ENCODE data around the gene PRSS2. TPM values are rescaled to one million over a fixed set of nuclear protein-coding genes. Genes with fewer than 3 reads are reported as not detected.
"Not testable (repeated sequence)": the region's sequence is repeated elsewhere in the genome, so short reads cannot be mapped to it uniquely, and the experiment has no call there.

Gene PRSS2
- total and polyA plus RNA-seq, 4 donors = 0.21 TPM; not detected in 3

GRCh38 chr7:142767451-142767850, 3.3 kb upstream of the PRSS2 start:
- no peak for DNase-seq (ENCODE audit: low spot score)
- no peak overlapping the region for H3K27ac ChIP-seq (ENCODE audit: low read depth in 1 of 2, low read length in 2 of 2)
- no peaks in the 10 kb centered on the region for H3K36me3 ChIP-seq (ENCODE audit: control insufficient read depth in 4 of 4, insufficient read depth in 3 of 4, low read depth in 1 of 4, low read length in 3 of 4)
- no peaks in the 10 kb centered on the region for H3K4me1 ChIP-seq (ENCODE audit: control insufficient read depth in 4 of 4, insufficient read depth in 4 of 4, low read length in 3 of 4)
- H3K9me3 ChIP-seq (ENCODE audit: control insufficient read depth in 4 of 4, low read length in 3 of 4) = no peaks in the 10 kb centered on the region
- no peak overlapping the region for H3K4me3 ChIP-seq (ENCODE audit: low read depth in 1 of 3, low read length in 3 of 3)
- no peaks in the 10 kb centered on the region for H3K27me3 ChIP-seq (ENCODE audit: control insufficient read depth in 4 of 4, insufficient read depth in 4 of 4, low read length in 3 of 4)
- no peak overlapping the region for H3K9ac ChIP-seq (ENCODE audit: low read depth in 1 of 2, low read length in 2 of 2)
- TF ChIP-seq SP1 (IDR thresholded peaks at IDR 0.05) (no peak), NR2F2 (IDR thresholded peaks at IDR 0.05) (no peak), ATF3 (IDR thresholded peaks at IDR 0.05) (no peak), REST (IDR thresholded peaks at IDR 0.05) (no peak), GABPA (IDR thresholded peaks at IDR 0.05 in 1 of 2, conservative IDR thresholded peaks at IDR 0.05 in 1 of 2) (no peak), FOXA2 (IDR thresholded peaks at IDR 0.05) (no peak), CTCF (IDR thresholded peaks at IDR 0.05; ENCODE audit: low read depth, low read length, missing input control) (no peak), HNF4G (IDR thresholded peaks at IDR 0.05) (no peak), JUND (IDR thresholded peaks at IDR 0.05) (no peak), HNF4A (conservative IDR thresholded peaks at IDR 0.05) (no peak), ZBTB33 (IDR thresholded peaks at IDR 0.05) (no peak), EGR1 (IDR thresholded peaks at IDR 0.05; ENCODE audit: low read depth in 2 of 2) (no peak), RAD21 (IDR thresholded peaks at IDR 0.05) (no peak)
- 72% methylated on average over 3 of the region's 3 CpGs for WGBS

GRCh38 chr7:142767861-142768260, 2.9 kb upstream of the PRSS2 start:
- 62% methylated on average over 1 of the region's 1 CpG for WGBS
- H3K27ac ChIP-seq (ENCODE audit: low read depth in 1 of 2, low read length in 2 of 2) = no peak overlapping the region
- no peak for TF ChIP-seq TAF1 (conservative IDR thresholded peaks at IDR 0.05)
- no peak for TF ChIP-seq EGR1 (IDR thresholded peaks at IDR 0.05; ENCODE audit: low read depth in 2 of 2)
- H3K9ac ChIP-seq (ENCODE audit: low read depth in 1 of 2, low read length in 2 of 2) = no peak overlapping the region
- H3K36me3 ChIP-seq (ENCODE audit: control insufficient read depth in 4 of 4, insufficient read depth in 3 of 4, low read depth in 1 of 4, low read length in 3 of 4) = no peaks in the 10 kb centered on the region
- no peaks in the 10 kb centered on the region for H3K9me3 ChIP-seq (ENCODE audit: control insufficient read depth in 4 of 4, low read length in 3 of 4)
- H3K4me3 ChIP-seq (ENCODE audit: low read depth in 1 of 3, low read length in 3 of 3) = no peak overlapping the region
- no peaks in the 10 kb centered on the region for H3K4me1 ChIP-seq (ENCODE audit: control insufficient read depth in 4 of 4, insufficient read depth in 4 of 4, low read length in 3 of 4)
- no peaks in the 10 kb centered on the region for H3K27me3 ChIP-seq (ENCODE audit: control insufficient read depth in 4 of 4, insufficient read depth in 4 of 4, low read length in 3 of 4)
- DNase-seq (ENCODE audit: low spot score) = no peak

- 65% methylated on average over 3 of the region's 3 CpGs for WGBS
Observed at GRCh38 chr7:142768885-142769284, 1.9 kb upstream of the PRSS2 start.

More at GRCh38 chr7:142768885-142769284, 1.9 kb upstream of the PRSS2 start:
- not testable (repeated sequence) for H3K27me3 ChIP-seq (ENCODE audit: control insufficient read depth in 4 of 4, insufficient read depth in 4 of 4, low read length in 3 of 4); H3K27ac ChIP-seq (ENCODE audit: low read depth in 1 of 2, low read length in 2 of 2); H3K4me3 ChIP-seq (ENCODE audit: low read depth in 1 of 3, low read length in 3 of 3); H3K36me3 ChIP-seq (ENCODE audit: control insufficient read depth in 4 of 4, insufficient read depth in 3 of 4, low read depth in 1 of 4, low read length in 3 of 4); DNase-seq (ENCODE audit: low spot score); H3K9ac ChIP-seq (ENCODE audit: low read depth in 1 of 2, low read length in 2 of 2); H3K4me1 ChIP-seq (ENCODE audit: control insufficient read depth in 4 of 4, insufficient read depth in 4 of 4, low read length in 3 of 4); H3K9me3 ChIP-seq (ENCODE audit: control insufficient read depth in 4 of 4, low read length in 3 of 4)
